Measurements from ENCODE around the gene MYO3B.
A peak's percentile ranks its signal among the peaks of the same experiment; 100 is the strongest.

MYO3B gene

GRCh38 chr2:170227507-170227947 lies 49.6 kb downstream of the MYO3B start:
- DNase-seq (ENCODE audit: low spot score): no peak
- in situ Hi-C loops (cut with MboI; ENCODE audit: low pct_unique_long_range_greater_than_20kb, low sequenced_read_pairs, unreplicated experiment): loop anchor here (25.0 kb wide), 1 partner anchor 585 kb away; the partner anchor contains the start of gene GAD1
- no peak for TF ChIP-seq CTCF (IDR thresholded peaks at IDR 0.05; ENCODE audit: extremely low read depth, insufficient read depth, missing control alignments)

- in situ Hi-C loops (cut with MboI; ENCODE audit: low pct_unique_long_range_greater_than_20kb, low sequenced_read_pairs, unreplicated experiment): loop anchor here (25.0 kb wide), 1 partner anchor 584 kb away; the partner anchor contains the start of gene GAD1
- no peak for TF ChIP-seq CTCF (IDR thresholded peaks at IDR 0.05; ENCODE audit: extremely low read depth, insufficient read depth, missing control alignments)
- no peak for DNase-seq (ENCODE audit: low spot score)
Measured at GRCh38 chr2:170227951-170228350, 50.0 kb downstream of the MYO3B start.

GRCh38 chr2:170228429-170228828 lies 50.5 kb downstream of the MYO3B start:
- no peak for TF ChIP-seq CTCF (IDR thresholded peaks at IDR 0.05; ENCODE audit: extremely low read depth, insufficient read depth, missing control alignments)
- no peak for DNase-seq (ENCODE audit: low spot score)
- in situ Hi-C loops (cut with MboI; ENCODE audit: low pct_unique_long_range_greater_than_20kb, low sequenced_read_pairs, unreplicated experiment): loop anchor here (25.0 kb wide), 1 partner anchor 584 kb away; the partner anchor contains the start of gene GAD1

GRCh38 chr2:170229125-170229524 lies 51.2 kb downstream of the MYO3B start:
- TF ChIP-seq CTCF (IDR thresholded peaks at IDR 0.05; ENCODE audit: extremely low read depth, insufficient read depth, missing control alignments): no peak

GRCh38 chr2:170229744-170230143 lies 51.8 kb downstream of the MYO3B start:
- no peak for TF ChIP-seq CTCF (IDR thresholded peaks at IDR 0.05; ENCODE audit: extremely low read depth, insufficient read depth, missing control alignments)
- DNase-seq (ENCODE audit: low spot score): no peak
- in situ Hi-C loops (cut with MboI; ENCODE audit: low pct_unique_long_range_greater_than_20kb, low sequenced_read_pairs, unreplicated experiment): loop anchor here (10.0 to 25.0 kb wide), 2 partner anchors 135 to 583 kb away; partner anchors contain the start of gene GAD1

More at GRCh38 chr2:170229125-170229524, 51.2 kb downstream of the MYO3B start:
- in situ Hi-C loops (cut with MboI; ENCODE audit: low pct_unique_long_range_greater_than_20kb, low sequenced_read_pairs, unreplicated experiment): loop anchor here (25.0 kb wide), 1 partner anchor 583 kb away; the partner anchor contains the start of gene GAD1
- DNase-seq (ENCODE audit: low spot score): no peak

- peak; percentile 62 for TF ChIP-seq CTCF (IDR thresholded peaks at IDR 0.05; ENCODE audit: extremely low read depth, insufficient read depth, missing control alignments)
- in situ Hi-C loops (cut with MboI; ENCODE audit: low pct_unique_long_range_greater_than_20kb, low sequenced_read_pairs, unreplicated experiment): loop anchor here (10.0 to 25.0 kb wide), 2 partner anchors 129 to 576 kb away; partner anchors contain the start of gene GAD1
- DNase-seq (ENCODE audit: low spot score): peak; percentile 50
Measured at GRCh38 chr2:170235860-170236679, 58.1 kb downstream of the MYO3B start.
